Measurements from ENCODE around the gene CALML6. TPM values are rescaled to one million over a fixed set of nuclear protein-coding genes. Genes with fewer than 3 reads are reported as not detected.

The CALML6 gene
- total and polyA plus RNA-seq, 9 donors = 0.04 to 0.43 (median 0.13) TPM; not detected in 2

- no peak for TF ChIP-seq EP300 (IDR thresholded peaks at IDR 0.05)
- TF ChIP-seq POLR2A (IDR thresholded peaks at IDR 0.05) = no peak
- TF ChIP-seq CTCF (IDR thresholded peaks at IDR 0.05) = no peak
- Histone ChIP-seq H3K27me3 (no peaks in the 10 kb centered on the region), H3K9me3 (no peaks in the 10 kb centered on the region), H3K4me1 (ENCODE audit: insufficient read depth) (no peaks in the 10 kb centered on the region), H3K27ac (no peak overlapping the region), H3K4me3 (no peak overlapping the region), H3K36me3 (no peaks in the 10 kb centered on the region)
- intact Hi-C loops (cut with DNase I) = loop anchor here in 1 of 4 donors (10.0 kb wide), 1 partner anchor 59 kb away; no protein-coding TSS in a partner anchor
- WGBS, 3 donors = 26 to 33% (median 33%) methylated on average over 38 of the region's 38 CpGs
- DNase-seq = no peak
Measured at GRCh38 chr1:1966071-1966740, 51.1 kb downstream of the CALML6 start.

Other genes with a start within 250 kb of the CALML6 start
- 10 to 100 TPM; 30.0 to 59.2 (median 45.0) TPM for gene SLC35E2B, start 222.5 kb upstream of the CALML6 start, total RNA-seq
- gene SLC35E2B, start 222.5 kb upstream of the CALML6 start, polyA plus RNA-seq = 10 to 100 TPM; 24.7 to 38.2 TPM
- 10 to 100 TPM; 20.9 to 51.3 (median 31.1) TPM for gene CDK11A, start 190.9 kb upstream of the CALML6 start, total RNA-seq
- 10 to 100 TPM; 16.7 to 21.6 TPM for gene CDK11A, start 190.9 kb upstream of the CALML6 start, polyA plus RNA-seq
- gene NADK, start 136.8 kb upstream of the CALML6 start, total RNA-seq = 10 to 100 TPM; 45.1 to 76.0 (median 62.7) TPM
- 10 to 100 TPM; 21.8 to 57.0 TPM for gene NADK, start 136.8 kb upstream of the CALML6 start, polyA plus RNA-seq
- 100 to 1,000 TPM in 6 of 7 donors, 10 to 100 TPM in 1; 92.9 to 314 (median 255) TPM for gene GNB1, start 24.2 kb upstream of the CALML6 start, total RNA-seq
- gene GNB1, start 24.2 kb upstream of the CALML6 start, polyA plus RNA-seq = 100 to 1,000 TPM; 137 to 262 TPM
- gene TMEM52, start 4.0 kb downstream of the CALML6 start, total RNA-seq = 1 to 10 TPM; 1.6 to 3.3 (median 2.3) TPM
- gene TMEM52, start 4.0 kb downstream of the CALML6 start, polyA plus RNA-seq = 1 to 10 TPM in 1 of 2 donors, under 1 TPM in 1; 0.42 to 1.4 TPM
- 1 to 10 TPM in 1 of 7 donors, under 1 TPM in 5, not detected in 1; 0.10 to 8.0 (median 0.67) TPM for gene CFAP74, start 88.5 kb downstream of the CALML6 start, total RNA-seq
- gene CFAP74, start 88.5 kb downstream of the CALML6 start, polyA plus RNA-seq = under 1 TPM; 0.05 to 0.18 TPM
- gene GABRD, start 104.1 kb downstream of the CALML6 start, total RNA-seq = under 1 TPM in 2 of 7 donors, not detected in 5; 0.33 to 0.40 TPM
- under 1 TPM in 1 of 2 donors, not detected in 1; 0.13 TPM for gene GABRD, start 104.1 kb downstream of the CALML6 start, polyA plus RNA-seq
- gene PRKCZ, start 135.2 kb downstream of the CALML6 start, total RNA-seq = 10 to 100 TPM in 1 of 7 donors, 1 to 10 TPM in 6; 3.4 to 16.1 (median 5.9) TPM
- 1 to 10 TPM; 3.6 to 5.3 TPM for gene PRKCZ, start 135.2 kb downstream of the CALML6 start, polyA plus RNA-seq